Effector memory CD4-positive, alpha-beta T cell (primary cell): Measurements from ENCODE around the gene SLC46A3.

Experiments used
- DNase-seq, 3 donors: peaks; one replicate each; pipeline ENCODE4 v3.0.0-alpha.2; 2020
- H3K27ac ChIP-seq: 2 replicates; pipeline ENCODE4 v1.7.0; 2013; ENCODE audit warnings: mild to moderate bottlenecking, low read length, moderate library complexity; ENCODE audit not compliant: insufficient read depth, poor library complexity, severe bottlenecking
- H3K27me3 ChIP-seq: replicated peaks from 2 replicates; pipeline ENCODE4 v1.7.0; 2013; ENCODE audit warnings: mild to moderate bottlenecking, low read length; ENCODE audit not compliant: insufficient read depth, control insufficient read depth, poor library complexity, severe bottlenecking
- H3K36me3 ChIP-seq: 2 replicates; pipeline ENCODE4 v1.7.0; 2013; ENCODE audit warnings: mild to moderate bottlenecking, low read length, moderate library complexity; ENCODE audit not compliant: control insufficient read depth, insufficient read depth
- H3K4me1 ChIP-seq: 2 replicates; pipeline ENCODE4 v1.7.0; 2013; ENCODE audit warnings: low read length, mild to moderate bottlenecking; ENCODE audit not compliant: control insufficient read depth, insufficient read depth, poor library complexity, severe bottlenecking
- H3K4me3 ChIP-seq: 2 replicates; pipeline ENCODE4 v1.7.0; 2013; ENCODE audit warnings: low read length, low read depth, mild to moderate bottlenecking; ENCODE audit not compliant: insufficient read depth, poor library complexity, severe bottlenecking
- H3K9me3 ChIP-seq: 2 replicates; pipeline ENCODE4 v1.7.0; 2013; ENCODE audit warnings: mild to moderate bottlenecking, low read length, moderate library complexity; ENCODE audit not compliant: control insufficient read depth
- total RNA-seq, 3 donors: gene quantifications; one replicate each; lab custom pipeline; 2026; lab: John Stamatoyannopoulos, UW

The SLC46A3 gene
- 11.5 to 19.7 (median 18.7) reads per million in 3 donors for total RNA-seq

DNA sequence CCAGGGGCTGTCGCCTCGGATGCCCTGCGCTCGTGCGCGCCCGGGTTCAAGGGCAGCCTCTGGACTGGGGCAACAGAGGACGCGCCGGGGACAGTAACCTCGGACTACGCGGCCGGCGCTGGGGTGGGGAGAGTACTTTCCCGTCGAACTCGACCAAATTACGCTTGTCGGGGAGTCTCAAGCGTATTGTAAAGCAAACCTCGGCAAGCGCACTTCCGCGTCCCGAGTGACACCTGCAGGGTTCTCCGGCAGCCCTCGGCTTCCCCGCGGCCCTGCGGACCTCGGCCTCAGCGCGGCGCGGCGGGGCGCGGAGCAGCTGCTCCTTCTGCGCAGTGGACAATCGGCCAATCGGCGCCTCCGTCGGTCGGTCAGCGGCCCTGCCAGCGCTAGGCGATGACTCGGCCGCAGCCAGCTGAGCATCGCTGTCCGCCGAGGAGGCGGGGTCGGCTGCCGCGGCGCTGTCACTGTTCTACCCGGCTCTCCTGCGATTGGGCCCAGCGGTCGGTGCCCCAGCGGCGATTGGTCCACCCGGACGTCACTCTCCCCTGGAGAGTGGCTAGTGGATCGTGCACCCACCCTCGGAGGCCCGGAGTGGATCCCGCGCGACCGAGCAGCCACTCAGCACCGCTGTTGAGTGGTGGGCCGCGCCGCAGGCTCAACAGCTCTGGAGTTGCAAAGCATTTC, at the start of gene SLC46A3:
TSS of gene SLC46A3 (minus strand) at position 428 of the 684 bp plus-strand sequence. CDS start 972 bp downstream, outside the sequence.
- peak; percentile 88 to 97 (median 93) for DNase-seq

GRCh38 chr13:28763887-28764286, 45.1 kb upstream of the SLC46A3 start:
- Histone ChIP-seq H3K4me3 (no peak overlapping the region), H3K4me1 (no peaks in the 10 kb centered on the region), H3K27ac (no peak overlapping the region), H3K36me3 (no peaks in the 10 kb centered on the region), H3K27me3 (no peaks in the 10 kb centered on the region), H3K9me3 (no peaks in the 10 kb centered on the region)
- DNase-seq, result no peak

More for the DNA sequence above, at the start of gene SLC46A3:
- Histone ChIP-seq H3K27ac (peak within 1 kb of the TSS; percentile 72), H3K4me1 (peaks cover 10% of the 10 kb centered on the region), H3K9me3 (no peaks in the 10 kb centered on the region), H3K36me3 (no peaks in the 10 kb centered on the region), H3K27me3 (no peaks in the 10 kb centered on the region), H3K4me3 (peak within 1 kb of the TSS; percentile 87)

DNA sequence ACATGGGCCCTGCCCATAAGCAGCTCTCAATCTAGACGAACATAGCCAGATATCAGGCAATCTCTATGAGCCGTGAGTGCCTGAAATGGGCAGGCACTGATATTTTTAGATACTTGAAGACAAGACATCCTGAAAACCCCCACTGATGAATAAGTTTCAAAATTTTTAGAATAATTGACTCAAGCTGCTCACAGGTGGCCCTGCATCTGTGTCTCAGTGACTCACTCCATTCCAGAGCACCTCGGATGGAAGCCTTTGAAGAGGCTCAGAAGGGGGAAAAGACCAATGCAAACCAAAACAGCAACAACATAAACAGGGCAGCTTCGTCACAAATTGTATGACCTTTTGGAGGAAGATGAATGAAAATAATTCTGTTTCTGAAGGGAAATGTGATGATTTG, 42.8 kb upstream of the SLC46A3 start:
- no peak overlapping the region for H3K27ac ChIP-seq
- no peak for DNase-seq
- H3K4me3 ChIP-seq, result no peak overlapping the region
- H3K27me3 ChIP-seq, result no peaks in the 10 kb centered on the region
- no peaks in the 10 kb centered on the region for H3K9me3 ChIP-seq
- H3K4me1 ChIP-seq, result no peaks in the 10 kb centered on the region
- H3K36me3 ChIP-seq, result no peaks in the 10 kb centered on the region

- H3K27ac ChIP-seq, result no peak overlapping the region
- no peaks in the 10 kb centered on the region for H3K9me3 ChIP-seq
- no peaks in the 10 kb centered on the region for H3K27me3 ChIP-seq
Observed at GRCh38 chr13:28755546-28755870, 36.7 kb upstream of the SLC46A3 start.

GRCh38 chr13:28754698-28755545, 36.2 kb upstream of the SLC46A3 start:
- H3K4me3 ChIP-seq, result peak overlapping the region; percentile 19
- no peaks in the 10 kb centered on the region for H3K36me3 ChIP-seq
- no peak for DNase-seq

More at GRCh38 chr13:28755546-28755870, 36.7 kb upstream of the SLC46A3 start:
- no peak overlapping the region for H3K4me3 ChIP-seq
- no peaks in the 10 kb centered on the region for H3K36me3 ChIP-seq
- H3K4me1 ChIP-seq, result no peaks in the 10 kb centered on the region
- no peak for DNase-seq

DNA sequence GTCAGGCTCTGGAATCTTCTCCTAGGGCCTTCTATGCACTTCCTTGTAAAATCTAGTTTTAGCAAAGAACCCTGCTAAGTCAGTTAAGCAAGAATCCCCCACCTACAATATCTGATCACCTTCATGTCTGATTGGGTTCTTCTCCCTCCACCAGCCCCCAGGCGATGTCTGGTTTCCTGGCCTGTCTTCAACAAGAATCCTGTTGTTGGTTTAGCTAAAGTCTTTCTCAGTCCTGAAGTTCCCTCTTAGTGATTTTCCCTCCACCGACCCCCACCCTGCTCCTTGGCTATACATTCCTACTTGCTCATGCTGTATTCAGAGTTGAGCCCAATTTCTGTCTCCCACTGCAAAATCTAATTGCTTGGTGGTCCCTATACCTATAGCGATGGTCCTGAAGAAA, 35.2 kb upstream of the SLC46A3 start:
- Histone ChIP-seq H3K27ac (no peak overlapping the region), H3K4me1 (no peaks in the 10 kb centered on the region), H3K36me3 (no peaks in the 10 kb centered on the region), H3K9me3 (no peaks in the 10 kb centered on the region), H3K4me3 (no peak overlapping the region), H3K27me3 (no peaks in the 10 kb centered on the region)
- no peak for DNase-seq

More at GRCh38 chr13:28754698-28755545, 36.2 kb upstream of the SLC46A3 start:
- no peak overlapping the region for H3K27ac ChIP-seq
- H3K27me3 ChIP-seq, result no peaks in the 10 kb centered on the region
- H3K4me1 ChIP-seq, result no peaks in the 10 kb centered on the region
- no peaks in the 10 kb centered on the region for H3K9me3 ChIP-seq

DNA sequence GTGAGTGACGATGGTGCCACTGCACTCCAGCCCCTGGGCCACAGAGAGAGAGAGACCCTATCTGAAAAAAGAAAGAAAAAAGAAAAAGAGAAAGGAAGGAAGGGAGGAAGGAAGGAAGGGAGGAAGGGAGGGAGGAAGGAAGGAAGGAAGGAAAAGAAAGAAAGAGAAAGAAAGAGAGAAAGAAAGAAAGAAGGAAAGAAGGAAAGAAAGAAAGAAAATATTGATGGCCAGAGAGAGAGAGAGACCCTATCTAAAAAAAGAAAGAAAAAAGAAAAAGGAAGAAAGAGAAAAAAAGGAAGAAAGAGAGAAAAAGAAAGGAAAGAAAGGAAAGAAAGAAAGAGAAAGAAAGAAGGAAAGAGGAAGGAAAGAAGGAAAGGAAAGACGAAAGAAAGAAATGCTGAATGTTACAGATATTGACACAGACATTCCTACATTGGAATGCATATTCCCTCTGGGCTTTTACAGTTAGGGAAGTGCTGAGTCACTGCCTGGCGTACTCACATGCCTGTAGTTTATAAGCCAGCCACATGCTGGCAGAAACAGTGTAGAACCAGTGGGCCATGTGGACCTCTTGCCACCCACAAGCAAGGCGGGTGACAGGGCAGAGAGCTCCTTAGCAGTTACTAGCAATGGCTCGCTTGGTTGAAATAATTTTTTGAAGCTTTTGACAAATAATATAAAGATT, 34.6 kb upstream of the SLC46A3 start:
- H3K9me3 ChIP-seq, result no peaks in the 10 kb centered on the region
- no peaks in the 10 kb centered on the region for H3K4me1 ChIP-seq
- no peak overlapping the region for H3K27ac ChIP-seq
- DNase-seq, result no peak
- no peak overlapping the region for H3K4me3 ChIP-seq
- no peaks in the 10 kb centered on the region for H3K27me3 ChIP-seq
- H3K36me3 ChIP-seq, result no peaks in the 10 kb centered on the region

DNA sequence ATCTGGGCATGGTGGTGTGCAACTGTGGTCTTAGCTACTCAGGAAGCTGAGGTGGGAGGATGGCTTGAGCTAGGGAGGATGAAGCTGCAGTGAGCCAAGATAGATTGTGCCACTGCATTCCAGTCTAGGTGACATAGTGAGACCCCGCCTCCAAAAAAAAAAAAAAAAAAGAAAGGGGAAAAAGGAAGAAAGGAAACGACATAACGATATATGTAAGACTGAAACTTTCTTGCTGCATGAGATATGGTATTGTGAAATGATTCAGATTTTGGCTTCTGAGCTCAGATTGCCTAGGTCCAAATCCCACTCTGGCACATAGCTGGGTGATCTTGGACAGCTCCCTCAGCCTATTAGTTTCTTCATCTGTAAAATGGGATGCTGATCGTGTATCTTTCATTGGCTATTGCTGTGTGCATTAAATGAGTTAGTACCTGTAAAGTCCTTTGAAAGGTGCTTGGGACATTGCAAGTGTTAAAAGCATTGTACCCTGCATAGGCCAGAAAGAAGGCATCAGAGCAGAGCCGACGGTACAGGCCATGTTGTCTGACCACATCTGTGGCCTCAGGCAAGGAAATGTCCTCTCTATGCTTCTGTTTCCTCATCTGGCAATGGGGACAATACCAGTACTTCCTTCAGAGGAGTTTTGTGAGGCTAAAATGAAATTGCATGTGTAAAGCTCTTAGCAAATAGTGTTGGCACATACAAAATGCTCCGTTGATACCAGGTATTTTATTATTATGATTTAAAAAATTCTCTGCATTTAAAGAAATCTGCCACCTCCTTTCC, 32.6 kb upstream of the SLC46A3 start:
- no peak for DNase-seq
- H3K36me3 ChIP-seq, result no peaks in the 10 kb centered on the region
- no peaks in the 10 kb centered on the region for H3K27me3 ChIP-seq
- no peak overlapping the region for H3K4me3 ChIP-seq
- no peaks in the 10 kb centered on the region for H3K9me3 ChIP-seq
- no peaks in the 10 kb centered on the region for H3K4me1 ChIP-seq
- H3K27ac ChIP-seq, result no peak overlapping the region

DNA sequence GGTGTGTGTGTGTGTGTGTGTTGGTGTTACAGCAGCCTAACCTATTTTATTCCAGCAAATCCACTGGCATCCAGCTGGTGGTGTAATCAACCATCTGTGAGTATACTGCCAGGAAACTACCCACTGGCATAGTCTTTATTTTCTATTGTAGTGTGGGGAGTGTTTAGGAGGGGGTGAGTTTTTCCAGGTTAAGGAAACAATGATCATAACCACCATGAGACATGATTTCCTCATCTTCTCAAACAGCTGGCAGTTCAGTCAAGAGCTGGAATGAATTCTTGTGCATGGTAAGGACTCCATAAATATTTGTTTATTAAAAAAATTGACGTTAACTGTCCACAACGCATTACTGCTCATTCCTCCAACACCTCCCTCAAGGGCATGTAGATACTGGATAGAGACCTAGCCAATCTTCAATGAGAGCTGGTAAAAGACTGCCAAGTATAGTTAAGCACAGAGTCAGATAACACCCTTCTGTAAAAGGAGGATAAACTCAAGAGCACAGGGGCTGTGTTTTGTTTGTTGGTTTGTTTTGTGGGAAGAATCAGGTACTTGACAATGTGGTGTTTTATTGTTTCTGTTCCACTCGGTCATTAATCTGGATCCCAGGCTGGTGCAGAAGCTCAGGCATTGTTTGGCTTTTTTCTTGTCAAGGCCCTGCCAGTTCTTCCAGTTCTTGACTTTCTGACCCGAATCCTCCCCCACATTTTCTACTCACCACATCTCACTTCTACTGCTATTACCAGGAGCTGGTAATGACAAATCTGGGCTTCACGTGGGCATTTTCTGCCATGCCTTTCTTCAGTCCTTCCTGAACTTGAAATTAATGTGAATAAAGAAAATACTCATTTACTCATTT, 31.6 kb upstream of the SLC46A3 start:
- no peaks in the 10 kb centered on the region for H3K9me3 ChIP-seq
- H3K27ac ChIP-seq, result no peak overlapping the region
- no peaks in the 10 kb centered on the region for H3K4me1 ChIP-seq
- H3K27me3 ChIP-seq, result no peaks in the 10 kb centered on the region
- no peak overlapping the region for H3K4me3 ChIP-seq
- DNase-seq, result no peak
- no peaks in the 10 kb centered on the region for H3K36me3 ChIP-seq
